ENCODE results near the gene RANBP3.
"Not testable (repeated sequence)": the region's sequence is repeated elsewhere in the genome, so short reads cannot be mapped to it uniquely, and the experiment has no call there.

RANBP3 gene

GRCh38 chr19:5883157-5883873 is 94.6 kb downstream of the RANBP3 start:
- DNase-seq (ENCODE audit: low spot score) = not testable (repeated sequence)

- DNase-seq (ENCODE audit: low spot score) = no peak
Measured at GRCh38 chr19:5882421-5882968, 95.4 kb downstream of the RANBP3 start.

- no peak for DNase-seq (ENCODE audit: low spot score)
Measured at GRCh38 chr19:5881543-5882299, 96.2 kb downstream of the RANBP3 start.

- no peak for DNase-seq (ENCODE audit: low spot score)
Measured at GRCh38 chr19:5880604-5881078, 97.3 kb downstream of the RANBP3 start.

GRCh38 chr19:5880196-5880595 is 97.7 kb downstream of the RANBP3 start:
- DNase-seq (ENCODE audit: low spot score) = no peak

- no peak for DNase-seq (ENCODE audit: low spot score)
Measured at GRCh38 chr19:5877882-5878281, 100.1 kb downstream of the RANBP3 start.

- no peak for DNase-seq (ENCODE audit: low spot score)
Measured at GRCh38 chr19:5877427-5877826, 100.5 kb downstream of the RANBP3 start.

- DNase-seq (ENCODE audit: low spot score) = not testable (repeated sequence)
Measured at GRCh38 chr19:5874496-5874895, 103.4 kb downstream of the RANBP3 start.

- no peak for DNase-seq (ENCODE audit: low spot score)
Measured at GRCh38 chr19:5873617-5874199, 104.2 kb downstream of the RANBP3 start.

GRCh38 chr19:5870986-5871394 is 107.0 kb downstream of the RANBP3 start:
- DNase-seq (ENCODE audit: low spot score) = no peak

GRCh38 chr19:5867201-5868136 is 110.5 kb downstream of the RANBP3 start:
- no peak for DNase-seq (ENCODE audit: low spot score)

Measured in hematopoietic multipotent progenitor cell treated with erythropoietin and hydrocortisone succinate and interleukin-3 and kit ligand, for 15 days (in vitro differentiated cells).